Kidney glomerular epithelial cell (primary cell): ENCODE measurements around the gene RLN1.
"Not testable (repeated sequence)": the region's sequence is repeated elsewhere in the genome, so short reads cannot be mapped to it uniquely, and the experiment has no call there.

Experiments
- DNase-seq: peaks from one replicate; lab custom pipeline; 2025; lab: John Stamatoyannopoulos, UW

The RLN1 gene, protein sequence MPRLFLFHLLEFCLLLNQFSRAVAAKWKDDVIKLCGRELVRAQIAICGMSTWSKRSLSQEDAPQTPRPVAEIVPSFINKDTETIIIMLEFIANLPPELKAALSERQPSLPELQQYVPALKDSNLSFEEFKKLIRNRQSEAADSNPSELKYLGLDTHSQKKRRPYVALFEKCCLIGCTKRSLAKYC

DNA sequence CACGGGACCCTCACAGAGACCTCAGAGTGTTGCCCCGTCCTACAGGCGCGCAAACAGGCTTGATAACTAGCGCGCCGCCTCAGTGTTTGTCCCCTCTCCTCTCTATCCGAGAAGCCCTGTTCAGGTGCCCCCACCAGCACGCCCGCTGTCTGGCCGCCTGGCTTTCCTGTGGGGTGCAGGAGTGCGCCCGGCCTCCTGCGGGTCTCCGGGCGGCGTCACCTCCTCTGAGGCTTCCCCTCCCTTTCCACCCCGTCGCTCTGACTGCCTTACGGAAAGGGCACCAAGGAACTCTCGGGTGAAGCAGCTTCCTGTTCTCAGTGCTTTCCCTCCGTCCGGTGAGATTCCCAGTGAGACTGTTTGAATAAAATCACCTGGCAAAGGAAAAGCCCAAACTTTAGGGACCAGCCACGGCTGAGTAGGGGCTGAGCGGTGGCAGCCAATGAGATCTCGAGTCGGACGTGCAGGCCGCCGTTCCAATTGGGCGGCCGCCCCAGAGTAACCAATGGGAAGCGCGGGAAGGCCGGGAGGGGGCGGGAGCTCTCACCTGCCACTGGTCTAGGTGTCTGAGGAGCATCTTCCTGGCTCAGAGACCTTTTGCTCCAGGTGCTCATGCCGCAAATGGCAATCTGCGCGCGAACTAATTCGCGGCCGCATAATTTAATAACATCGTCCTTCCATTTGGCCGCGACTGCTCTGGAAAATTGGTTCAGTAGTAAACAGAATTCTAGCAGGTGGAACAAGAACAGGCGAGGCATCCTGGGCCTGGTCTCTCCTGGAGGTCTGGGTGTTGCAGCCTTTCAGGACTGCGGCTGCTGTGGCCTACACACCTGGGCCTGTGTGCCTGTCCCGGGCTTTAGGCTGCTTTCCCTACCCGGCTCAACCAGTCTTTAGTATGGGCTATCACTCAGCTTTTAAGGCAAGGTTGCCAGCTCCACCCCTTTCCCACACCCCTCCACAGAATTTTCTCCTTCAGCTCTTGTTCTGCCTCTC, at the start of gene RLN1:
Gene RLN1, minus strand, starts transcription at position 885 of the 990 bp plus-strand sequence. Its CDS starts 130 bp downstream, at position 755.
- not testable (repeated sequence) for DNase-seq

DNA sequence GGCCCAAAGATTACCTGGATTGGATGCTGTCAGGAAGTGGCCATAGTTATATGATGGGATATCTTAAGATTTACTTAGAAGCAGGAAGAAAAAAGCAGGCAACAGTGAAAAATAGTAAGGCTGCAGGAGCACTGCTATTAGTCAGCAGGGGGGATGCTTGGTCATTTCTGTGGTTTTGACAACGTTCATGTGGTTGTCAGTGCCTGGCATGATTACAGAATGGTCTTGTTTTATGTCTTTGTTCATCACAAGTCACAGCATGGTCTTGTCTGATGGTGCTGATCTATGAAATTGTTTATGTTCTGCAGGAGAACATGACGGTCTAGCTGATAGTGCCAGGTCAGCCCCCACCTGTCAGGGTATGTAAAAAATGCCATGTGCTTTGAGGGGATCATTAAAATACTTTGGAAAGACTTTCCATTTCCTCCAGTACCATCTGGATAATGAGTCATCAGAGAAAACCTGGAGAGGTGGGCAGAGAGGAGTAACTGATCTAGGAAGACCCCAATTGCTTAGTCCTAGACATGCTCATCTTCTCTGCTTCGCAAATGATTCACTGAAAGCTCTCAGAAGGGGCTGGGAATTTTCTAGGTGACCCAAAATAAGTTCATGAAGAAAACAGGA, 49.5 kb upstream of the RLN1 start:
- DNase-seq = peak; percentile 76

DNA sequence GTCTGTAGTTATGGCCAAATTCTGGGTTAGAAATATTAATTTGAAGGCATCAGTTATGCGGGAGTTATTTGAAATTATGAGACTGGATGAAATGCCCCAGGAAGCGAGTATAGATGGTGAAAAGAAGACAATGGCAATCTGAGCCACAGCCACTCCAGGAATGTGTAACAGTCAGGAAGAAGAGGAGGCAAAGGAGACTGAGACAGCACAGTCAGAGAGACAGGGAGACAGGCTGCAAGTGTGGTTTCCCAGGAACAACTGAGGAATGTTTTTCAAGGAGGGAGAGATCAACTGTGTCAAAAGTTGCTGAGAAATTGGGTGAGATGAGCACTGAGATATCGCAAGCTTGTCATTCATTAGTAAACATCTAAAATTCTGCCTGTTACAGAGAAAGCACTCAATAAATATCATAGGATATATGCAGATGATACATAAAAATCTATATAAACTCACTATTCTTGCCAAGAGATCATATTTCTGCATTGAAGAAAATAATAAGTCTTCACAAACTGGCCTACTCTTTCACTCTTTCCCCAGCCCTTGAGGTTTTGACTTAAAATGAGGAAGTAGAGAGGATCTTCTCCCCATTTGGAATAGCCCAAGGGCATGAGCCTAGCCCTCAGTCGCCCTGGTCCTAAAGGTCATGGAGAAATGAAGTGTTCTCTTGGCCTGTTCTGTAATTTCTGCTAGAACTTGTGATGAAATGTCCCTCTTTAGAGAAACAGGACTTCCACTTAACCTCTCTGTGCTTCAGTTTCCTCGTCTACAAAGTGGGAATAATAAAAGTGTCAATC, 48.5 kb upstream of the RLN1 start:
- peak; percentile 54 for DNase-seq

DNA sequence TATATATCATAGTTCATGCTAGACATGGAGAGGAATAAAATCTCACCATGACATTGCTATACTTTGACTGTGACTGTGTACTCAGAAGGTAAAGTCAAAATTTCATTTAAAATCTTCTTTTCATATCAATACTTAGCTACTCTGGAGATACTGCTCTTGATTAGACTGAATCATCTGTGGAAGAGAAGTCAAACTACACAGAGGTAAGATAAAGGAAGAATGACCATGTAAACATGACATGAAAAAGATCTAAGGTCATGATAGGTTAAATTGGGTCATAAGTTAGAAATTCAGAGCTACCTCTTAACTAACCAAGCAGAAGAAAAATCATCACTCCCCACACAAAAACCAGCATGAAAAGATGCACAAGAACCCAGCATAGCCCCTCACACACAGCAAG, 44.8 kb upstream of the RLN1 start:
- DNase-seq = no peak

DNA sequence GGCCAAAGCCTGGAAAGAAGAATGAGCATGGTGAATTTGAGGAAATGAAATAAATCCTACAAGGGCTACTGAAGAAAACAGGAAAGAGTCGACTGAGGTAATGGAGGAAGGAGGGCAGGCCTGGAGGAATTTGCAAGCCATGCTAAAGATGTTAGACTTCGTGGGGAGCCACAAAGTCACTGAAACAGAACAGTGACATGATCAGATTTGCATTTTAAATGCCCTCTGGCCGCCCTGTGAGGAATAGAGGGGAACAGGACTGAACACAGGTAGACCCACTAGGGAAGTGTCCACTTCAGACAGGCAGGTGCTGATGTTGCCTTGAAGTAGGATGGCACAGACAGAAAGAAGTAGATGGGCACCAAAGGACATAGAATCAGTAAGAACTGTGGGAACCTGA, 42.8 kb upstream of the RLN1 start:
- DNase-seq = no peak

DNA sequence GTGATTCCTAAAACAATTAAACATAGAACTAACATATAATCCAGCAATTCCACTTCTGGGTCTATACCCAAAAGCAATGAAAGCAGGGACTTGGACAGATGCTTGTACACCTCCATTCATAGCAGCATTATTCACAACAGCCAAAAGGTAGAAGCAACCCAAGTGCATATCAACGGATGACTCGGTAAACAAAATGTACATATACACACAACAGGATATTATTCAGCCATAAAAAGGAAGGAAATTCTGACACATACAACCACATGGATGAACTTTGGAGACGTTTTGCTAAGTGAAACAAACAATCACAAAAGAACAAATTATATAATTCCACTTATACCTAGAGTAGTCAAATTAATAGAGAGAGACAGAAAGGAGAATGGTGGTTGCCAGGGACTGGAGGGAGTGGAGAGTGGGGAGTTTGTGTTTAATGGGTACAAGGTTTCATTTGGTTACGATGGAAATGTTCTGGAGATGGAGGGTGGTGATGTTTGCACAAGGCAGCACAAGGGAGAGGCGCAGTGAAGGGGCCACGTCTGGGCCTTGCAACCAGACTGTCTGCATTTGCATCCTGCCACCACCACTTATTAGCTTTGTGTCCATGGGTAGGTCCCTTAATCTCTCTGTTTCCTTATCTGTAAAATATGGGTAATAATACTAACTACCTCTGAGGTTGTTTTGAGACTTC, 36.3 kb upstream of the RLN1 start:
- no peak for DNase-seq

DNA sequence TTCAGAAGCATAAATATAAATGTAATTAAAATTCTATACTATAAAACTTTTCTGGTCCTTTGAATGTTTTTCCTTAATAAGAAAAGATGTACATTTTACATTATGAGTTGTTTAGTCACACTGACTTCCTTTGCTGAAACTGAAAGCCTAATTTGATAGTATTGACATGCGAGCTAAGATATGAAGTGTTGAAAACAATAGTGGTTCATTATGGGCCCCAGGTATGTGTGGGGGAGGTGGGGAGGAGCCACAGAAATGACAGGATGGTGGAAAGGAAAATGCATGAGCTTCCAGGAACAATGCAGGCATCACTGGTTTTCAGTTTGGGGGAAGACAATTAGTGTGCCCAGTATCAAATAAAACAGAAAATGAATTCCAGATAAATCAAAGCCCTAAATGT, 35.4 kb upstream of the RLN1 start:
- peak; percentile 59 for DNase-seq

DNA sequence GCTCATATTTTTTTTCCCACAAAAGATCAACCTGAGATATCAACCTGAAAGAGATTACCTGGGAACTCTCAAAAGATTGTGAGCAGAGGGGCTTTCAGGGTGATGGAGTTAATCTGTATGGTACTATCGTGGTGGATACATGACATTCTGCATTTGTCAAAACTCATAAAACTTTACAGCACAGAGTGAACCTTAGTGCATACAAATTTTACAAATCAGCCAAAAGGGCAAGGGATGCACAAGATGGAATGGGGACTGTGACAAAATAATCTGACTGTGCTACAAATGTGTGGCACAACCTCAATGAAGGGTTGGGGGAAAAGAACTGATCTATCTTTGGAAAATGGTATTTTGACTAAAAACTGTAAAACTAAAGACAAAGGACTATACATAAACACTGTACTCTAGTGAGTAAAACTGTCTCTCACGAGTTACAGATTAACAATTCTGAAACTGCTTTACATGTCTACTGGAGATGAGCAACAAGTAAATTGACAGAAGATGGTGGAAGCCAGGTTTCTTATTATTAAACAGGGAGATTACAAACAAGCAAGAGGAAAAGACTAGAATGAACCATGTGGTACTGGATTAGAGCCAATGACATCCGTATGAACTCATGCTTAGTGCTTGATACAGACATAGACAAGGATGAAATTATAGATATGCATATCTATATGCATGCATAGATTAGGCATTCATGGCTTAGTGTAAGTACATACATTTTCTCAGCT, 24.8 kb upstream of the RLN1 start:
- DNase-seq = no peak

DNA sequence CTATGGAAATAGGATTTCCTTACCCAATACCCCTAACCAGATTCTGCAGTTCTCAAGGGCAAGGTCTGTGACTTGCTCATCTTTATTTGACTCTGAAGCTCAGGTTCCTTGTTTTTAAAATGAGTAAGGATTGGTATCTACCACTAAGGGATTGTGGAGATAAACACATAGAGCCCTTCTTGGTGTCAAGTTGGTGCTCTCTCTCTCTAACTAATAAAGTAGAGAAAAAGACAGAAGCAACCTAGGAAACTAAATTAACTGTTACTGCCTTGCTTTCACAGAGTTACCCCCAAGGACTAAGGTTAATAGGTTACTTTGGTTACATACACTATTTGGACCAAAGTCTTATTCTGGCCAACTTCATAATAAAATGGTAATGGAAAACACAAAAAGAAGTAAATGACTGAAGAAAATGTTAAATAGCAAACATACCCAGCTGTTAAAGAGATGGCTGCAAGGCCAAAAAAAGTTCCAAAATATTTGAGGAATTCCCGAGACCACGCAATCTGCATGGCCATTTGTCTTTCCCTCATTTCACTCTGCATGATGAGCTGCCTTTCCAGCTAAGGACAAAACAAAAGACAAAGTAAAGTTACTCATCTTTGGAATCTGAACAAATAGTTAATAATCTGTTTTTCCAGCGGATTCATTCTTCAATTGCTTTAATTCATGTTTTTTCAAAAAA, 21.8 kb upstream of the RLN1 start:
- no peak for DNase-seq

DNA sequence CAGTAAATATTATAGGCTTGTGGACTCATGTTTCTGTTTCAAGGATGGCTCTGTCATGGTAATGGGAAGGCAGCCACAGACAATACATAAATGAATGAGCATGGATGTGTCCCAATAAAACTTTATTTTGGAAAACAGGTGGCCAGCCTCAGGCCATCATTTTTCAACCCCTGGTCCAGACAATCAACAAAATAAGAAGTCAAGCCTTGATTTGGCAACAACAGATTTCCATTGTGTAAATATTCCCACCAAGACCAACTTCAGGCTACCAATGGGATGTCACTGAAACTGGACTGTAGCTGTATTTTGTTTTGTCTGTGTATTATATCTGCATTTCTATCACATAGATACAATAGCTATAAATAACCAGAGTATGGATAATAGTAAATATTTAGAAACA, 20.7 kb upstream of the RLN1 start:
- DNase-seq = no peak

DNA sequence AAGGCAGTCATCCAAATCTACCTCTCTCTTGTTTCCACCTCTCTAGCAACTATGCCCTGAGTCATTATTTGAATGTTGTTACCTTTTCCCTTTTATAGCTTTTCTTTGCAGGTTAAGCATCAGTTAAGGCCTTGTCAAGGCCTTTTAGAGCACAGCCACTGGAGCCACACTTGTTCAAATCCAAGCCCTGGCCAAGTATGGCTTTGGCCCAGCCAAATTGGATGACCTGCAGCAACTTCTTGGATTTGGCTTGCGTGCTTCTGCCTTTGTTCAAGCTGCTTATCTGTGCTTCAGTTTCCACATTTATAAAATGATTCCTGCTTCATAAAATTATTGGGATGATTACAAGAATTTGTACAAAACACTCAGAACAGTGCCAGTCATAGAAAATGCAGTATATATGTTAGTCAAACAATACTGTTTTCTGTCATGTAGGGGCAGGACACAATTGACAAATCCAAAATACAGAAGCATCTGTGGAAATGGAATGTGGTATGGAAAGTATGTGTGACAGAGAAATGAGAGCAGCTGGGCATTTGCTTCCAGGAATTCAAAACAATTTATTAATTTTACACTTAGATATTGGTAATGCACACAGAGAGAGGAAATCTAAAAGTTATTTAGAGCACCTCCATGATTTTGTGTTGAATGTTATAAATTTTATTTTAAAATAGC, 17.9 kb upstream of the RLN1 start:
- no peak for DNase-seq

DNA sequence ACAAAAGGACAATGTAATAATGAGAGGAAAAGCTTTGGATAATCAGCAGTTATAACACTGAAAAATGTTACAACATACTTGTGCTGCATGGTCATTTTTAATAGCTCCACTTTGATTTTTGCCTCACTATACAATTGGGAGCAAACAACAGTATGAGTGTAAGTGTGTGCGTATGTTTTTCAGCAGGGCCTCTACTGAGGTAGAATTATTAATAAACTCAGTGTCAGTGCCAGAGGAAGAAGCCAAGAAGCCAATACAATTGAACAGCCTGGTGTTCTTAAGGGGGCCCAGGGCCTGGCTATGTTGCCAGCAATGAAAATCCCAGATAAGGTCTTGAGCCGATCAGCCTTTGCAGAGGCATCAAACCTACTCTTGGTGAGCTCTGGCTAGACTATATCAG, 16.1 kb upstream of the RLN1 start:
- no peak for DNase-seq

DNA sequence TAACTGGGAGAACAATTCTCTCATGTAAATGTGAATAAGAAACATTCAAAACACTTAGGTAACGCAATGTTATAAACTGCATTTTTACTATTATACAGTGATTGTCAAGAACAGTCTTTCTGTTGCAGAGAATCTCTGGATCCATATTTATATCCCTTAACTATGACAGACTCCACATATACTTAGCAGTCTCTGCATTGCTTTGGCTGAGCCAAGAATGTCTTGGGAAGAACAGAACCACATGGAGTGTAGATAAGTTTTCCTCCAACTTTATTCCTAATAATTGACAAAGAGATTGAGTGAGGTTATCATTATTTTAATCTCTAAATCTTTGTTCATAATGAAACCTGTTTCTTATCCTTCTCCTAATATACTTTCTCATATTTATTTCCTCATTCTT, 15.6 kb upstream of the RLN1 start:
- no peak for DNase-seq

DNA sequence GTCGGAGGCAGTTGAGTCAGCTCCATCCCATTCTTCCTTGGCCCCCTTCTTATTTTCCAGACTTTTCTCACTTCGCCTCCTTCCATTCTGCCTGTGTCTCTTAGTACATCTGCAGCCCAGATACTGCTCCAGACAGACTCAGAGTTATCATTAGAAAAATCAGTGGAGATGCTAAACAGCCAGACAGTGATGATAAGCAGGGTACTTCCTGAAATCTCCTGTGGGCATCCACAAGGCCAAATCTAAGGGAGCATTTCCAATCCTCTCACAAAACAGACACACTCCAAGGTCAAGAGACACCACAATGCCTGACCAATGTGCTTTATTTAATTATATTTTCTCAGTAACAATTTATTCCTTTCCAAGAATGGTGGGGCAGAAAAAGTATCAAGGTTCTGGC, 14.5 kb upstream of the RLN1 start:
- DNase-seq = no peak

DNA sequence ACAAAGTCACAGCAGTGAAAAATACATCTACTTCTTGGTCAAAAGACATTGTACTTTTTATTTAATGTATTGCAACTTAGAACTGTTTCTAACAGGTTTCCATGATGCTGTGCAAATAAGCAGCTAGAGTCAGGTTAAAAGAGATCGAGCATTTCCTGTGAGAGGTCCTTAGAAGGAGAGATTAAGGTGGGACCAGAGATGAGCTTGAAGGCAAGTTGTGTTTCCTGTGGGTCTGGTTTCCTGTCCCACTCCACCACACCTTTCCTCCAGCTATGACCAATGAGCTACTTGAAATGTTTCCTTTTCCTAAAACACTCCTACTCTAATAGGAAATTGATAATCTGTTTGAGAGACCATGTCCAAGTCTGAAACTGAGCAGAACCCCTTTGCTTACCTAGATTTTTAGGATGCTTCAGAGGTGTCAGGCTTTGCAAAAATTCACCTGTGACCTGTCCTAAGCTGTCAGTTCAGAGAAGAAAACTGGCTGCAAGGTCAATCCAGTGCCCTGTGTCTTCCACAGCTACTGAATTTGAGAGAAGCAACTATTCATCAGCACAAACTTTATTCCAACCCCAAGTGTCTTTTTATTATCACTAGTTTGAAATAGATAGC, 13.1 kb upstream of the RLN1 start:
- DNase-seq = no peak

DNA sequence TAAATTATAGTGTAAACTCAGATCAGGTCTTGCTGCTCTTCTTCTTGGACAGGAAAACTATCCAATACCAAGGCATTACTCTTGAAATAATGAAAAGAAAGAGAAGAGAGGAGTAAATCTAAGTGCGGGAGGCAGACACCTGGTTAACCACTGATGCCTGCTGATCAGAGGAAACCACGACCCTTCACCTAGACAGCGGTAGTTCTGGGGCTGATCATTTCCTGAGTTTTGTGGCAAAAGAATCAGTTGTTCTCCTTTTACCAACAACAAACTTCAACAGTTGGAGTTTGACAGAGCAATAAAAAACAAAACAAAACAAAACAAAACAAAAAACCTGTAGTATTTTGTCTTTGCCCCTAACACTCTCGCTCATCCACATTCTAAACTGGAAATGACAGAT, 3.0 kb downstream of the RLN1 start:
- no peak for DNase-seq

DNA sequence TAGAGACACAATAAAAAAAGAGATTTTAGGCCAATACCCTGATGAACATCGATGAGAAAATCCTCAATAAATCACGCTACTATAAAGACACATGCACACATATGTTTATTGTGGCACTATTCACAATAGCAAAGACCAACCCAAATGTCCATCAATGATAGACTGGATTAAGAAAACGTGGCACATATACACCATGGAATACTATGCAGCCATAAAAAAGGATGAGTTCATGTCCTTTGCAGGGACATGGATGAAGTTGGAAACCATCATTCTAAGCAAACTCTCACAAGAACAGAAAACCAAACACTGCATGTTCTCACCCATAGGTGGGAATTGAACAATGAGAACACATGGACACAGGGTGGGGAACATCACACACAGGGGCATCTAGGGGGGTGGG, 8.4 kb downstream of the RLN1 start:
- not testable (repeated sequence) for DNase-seq

DNA sequence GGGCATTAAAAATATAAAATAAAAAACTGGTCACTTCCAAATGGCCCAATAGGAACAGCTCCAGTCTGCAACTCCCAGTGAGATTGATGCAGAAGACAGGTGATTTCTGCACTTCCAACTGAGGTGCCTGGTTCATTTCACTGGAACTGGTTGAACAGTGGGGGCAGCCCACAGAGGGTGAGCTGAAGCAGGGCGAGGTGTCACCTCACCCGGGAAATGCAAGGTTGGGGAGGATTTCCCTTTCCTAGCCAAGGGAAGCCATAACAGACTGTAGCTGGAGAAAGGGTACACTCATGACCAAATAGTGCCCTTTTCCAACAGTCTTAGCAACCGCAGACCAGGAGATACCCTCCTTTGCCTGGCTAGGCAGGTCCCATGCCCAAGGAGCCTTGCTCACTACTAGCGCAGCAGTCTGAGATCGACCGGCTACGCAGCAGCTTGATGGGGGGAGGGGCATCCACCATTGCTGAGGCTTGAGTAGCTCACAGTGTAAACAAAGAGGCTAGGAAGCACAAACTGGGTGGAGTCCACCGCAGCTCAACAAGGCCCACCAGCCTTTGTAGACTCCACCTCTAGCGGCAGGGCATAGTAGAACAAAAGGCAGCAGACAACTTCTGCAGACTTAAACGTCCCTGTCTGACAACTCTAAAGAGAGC, 12.7 kb downstream of the RLN1 start:
- DNase-seq = no peak

DNA sequence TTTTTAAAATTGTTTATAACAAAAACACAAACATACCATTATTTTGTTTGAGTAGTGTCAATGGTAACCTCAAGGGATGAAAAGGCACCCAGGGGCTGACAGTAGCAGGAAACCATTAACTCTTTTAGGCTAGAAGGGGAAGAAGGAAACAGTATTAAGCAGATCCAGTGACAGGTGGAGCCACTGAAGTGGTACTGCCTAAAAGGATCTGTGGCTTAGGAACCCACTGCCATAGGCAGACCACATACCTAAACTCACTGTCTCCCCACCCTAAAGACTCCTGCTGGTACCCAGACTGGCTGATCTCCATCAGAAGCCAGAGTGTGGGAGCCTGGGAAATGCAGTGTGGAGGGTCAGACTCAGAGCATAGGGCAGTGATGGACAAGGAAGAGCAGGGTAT, 13.5 kb downstream of the RLN1 start:
- DNase-seq = no peak
